22Rv1 (cell line): ENCODE data around the gene WDR70.

Experiments
- H3K27ac ChIP-seq: fragments of 450-650 bp; 2 replicates; pipeline ENCODE4 v1.5.1; 2017
- ZFX ChIP-seq: fragments of 450-650 bp; IDR thresholded peaks from 2 replicates; pipeline ENCODE4 v1.6.1; 2017; ENCODE audit warnings: antibody characterized with exemption, borderline replicate concordance
- TF ChIP-seq, protein P1 (sequence below): fragments of 450-650 bp; IDR thresholded peaks from 2 replicates; pipeline ENCODE4 v1.5.1; 2017; ENCODE audit warnings: mild to moderate bottlenecking

The WDR70 gene

DNA sequence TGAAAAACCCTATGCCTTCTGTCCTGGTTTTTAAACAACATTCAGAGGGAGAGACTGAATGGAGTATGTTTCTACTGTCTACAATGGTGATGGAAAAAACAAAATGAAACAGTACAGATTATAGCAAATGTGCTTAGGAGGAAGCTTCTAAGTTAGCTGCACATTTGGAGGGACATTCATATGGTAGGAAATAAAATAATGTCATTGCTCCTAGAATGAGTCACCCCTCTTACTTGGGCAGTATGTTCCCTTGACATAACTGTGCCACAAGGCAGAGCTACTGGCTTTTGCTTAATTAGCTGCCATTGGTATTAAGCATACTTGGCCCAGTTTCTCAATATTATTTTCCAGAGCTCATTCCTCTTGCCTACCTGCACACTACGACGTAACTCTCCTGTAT, 331.8 kb downstream of the WDR70 start:
- no peak overlapping the region for H3K27ac ChIP-seq
- TF ChIP-seq ZFX = no peak
- TF ChIP-seq, protein P1, sequence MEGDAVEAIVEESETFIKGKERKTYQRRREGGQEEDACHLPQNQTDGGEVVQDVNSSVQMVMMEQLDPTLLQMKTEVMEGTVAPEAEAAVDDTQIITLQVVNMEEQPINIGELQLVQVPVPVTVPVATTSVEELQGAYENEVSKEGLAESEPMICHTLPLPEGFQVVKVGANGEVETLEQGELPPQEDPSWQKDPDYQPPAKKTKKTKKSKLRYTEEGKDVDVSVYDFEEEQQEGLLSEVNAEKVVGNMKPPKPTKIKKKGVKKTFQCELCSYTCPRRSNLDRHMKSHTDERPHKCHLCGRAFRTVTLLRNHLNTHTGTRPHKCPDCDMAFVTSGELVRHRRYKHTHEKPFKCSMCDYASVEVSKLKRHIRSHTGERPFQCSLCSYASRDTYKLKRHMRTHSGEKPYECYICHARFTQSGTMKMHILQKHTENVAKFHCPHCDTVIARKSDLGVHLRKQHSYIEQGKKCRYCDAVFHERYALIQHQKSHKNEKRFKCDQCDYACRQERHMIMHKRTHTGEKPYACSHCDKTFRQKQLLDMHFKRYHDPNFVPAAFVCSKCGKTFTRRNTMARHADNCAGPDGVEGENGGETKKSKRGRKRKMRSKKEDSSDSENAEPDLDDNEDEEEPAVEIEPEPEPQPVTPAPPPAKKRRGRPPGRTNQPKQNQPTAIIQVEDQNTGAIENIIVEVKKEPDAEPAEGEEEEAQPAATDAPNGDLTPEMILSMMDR = no peak

DNA sequence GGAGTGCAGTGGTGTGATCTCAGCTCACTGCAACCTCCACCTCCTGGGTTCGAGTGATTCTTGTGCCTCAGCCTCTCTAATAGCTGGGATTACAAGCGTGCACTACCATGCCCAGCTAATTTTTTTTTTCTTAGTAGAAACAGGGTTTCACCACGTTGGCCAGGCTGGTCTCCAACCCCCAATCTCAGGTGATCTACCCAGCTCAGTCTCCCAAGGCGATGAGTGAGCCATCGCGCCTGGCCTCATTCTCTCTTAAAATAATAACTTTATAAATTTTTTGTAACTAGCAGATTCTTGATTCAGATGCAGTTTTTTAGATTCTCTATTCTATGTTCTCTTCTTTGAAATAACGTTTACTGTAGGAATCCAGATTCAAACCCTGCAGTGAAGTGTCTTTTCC, 333.6 kb downstream of the WDR70 start:
- no peak overlapping the region for H3K27ac ChIP-seq
- no peak for TF ChIP-seq ZFX
- TF ChIP-seq, protein P1 = no peak

DNA sequence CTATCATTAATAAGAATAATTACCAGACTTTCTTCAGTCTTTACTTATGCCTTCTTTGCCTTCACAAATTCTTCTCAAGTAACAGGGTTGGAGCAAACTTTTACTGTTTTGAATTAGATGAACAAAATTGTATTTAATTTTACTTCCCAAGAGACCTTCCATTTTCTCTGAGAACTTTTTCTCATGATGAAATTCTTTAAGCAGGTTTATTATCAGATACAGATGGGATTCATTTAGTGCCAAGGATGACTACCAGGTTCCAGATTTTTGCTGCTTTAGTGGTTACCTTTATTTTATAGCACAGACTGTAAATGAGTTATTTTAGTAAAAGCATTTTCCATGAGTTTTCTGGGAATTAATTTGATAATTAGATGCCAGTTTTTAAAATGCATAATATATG, 335.6 kb downstream of the WDR70 start:
- H3K27ac ChIP-seq = no peak overlapping the region
- no peak for TF ChIP-seq ZFX
- TF ChIP-seq, protein P1 = no peak

DNA sequence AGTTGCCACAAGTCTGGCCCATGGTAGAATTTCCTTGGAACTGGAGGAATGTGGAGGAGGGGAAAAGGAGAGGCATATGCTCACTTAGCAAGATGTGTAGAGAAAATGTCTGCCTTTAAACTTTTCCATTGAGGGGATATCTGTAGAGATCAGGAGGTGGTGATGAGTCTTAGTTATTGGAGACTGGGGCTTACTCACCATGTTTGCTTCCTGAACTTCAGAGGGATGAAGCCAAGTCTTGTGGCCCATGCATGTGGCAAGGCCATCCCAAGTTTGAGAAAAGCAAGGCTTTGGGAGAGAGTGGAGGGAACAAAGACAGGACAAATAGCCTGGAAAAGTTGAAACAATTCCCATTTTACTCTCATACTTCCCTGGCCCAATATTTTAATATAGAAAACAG, 336.2 kb downstream of the WDR70 start:
- H3K27ac ChIP-seq = no peak overlapping the region

DNA sequence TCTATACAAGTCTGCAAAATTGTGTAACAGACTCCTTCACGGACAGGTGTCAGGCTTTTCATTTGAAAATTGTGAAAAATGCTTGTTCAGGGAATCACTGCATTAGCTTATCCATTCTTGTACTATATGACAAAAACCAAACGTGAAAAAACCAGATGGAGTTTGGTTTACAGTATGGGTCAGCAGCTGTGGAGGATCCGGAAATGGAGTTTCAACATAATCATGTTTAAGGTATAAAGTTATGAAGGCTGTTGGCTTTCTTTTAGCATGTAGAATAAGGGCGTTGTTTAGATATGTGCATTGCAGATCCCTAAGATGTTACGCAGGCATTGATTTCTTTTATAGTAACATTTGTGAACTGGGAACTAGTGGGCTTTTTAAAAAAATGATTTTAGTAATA, 336.9 kb downstream of the WDR70 start:
- TF ChIP-seq, protein P1 = no peak
- no peak for TF ChIP-seq ZFX
- H3K27ac ChIP-seq = no peak overlapping the region

More for the DNA sequence above, 336.2 kb downstream of the WDR70 start:
- no peak for TF ChIP-seq ZFX
- TF ChIP-seq, protein P1 = no peak

DNA sequence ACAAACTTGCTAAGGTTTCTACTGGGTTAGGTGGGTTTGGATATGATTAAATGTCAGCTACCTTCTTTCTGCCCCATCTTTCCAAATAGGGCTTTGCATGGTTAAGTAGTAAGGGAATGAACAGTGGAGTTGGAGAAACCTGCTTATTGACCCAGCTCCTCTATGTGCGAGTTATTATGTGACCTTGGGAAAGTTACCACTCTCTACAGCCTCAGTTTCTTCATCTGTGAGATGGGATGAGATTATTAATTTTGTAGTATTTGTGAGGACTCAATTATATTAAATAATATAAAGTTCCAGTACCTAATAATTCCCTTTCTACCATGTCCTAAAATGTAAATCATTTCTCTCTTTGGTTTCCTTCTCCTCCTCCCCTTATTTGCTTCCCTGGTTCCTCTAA, 337.3 kb downstream of the WDR70 start:
- TF ChIP-seq ZFX = no peak
- TF ChIP-seq, protein P1 = no peak
- peak overlapping the region; percentile 52; the same call in 1 of the 2 replicates for H3K27ac ChIP-seq

DNA sequence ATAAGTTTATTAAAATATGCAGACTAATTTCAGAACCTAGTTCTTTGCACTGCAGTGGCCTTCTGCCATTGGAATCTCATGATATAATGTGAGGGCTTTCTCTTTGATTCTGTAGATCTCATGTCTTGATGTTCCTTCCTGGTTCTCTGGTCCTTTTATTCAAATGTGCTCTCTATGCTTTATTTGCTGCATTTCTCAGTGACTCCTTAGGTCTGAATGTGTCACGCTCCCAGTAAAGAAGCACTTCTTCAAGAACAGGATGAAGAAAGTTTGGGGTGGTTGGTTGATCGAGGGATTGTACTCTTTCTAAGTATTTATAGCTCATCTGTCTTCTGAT, 338.1 kb downstream of the WDR70 start:
- peak overlapping the region; percentile 52 for H3K27ac ChIP-seq

More for the DNA sequence above, 338.1 kb downstream of the WDR70 start:
- TF ChIP-seq, protein P1 = no peak
- TF ChIP-seq ZFX = no peak
